Duodenal mucosa (tissue), 2 donors: ENCODE data around the gene SLCO2A1.

Experiments used
- H3K27ac ChIP-seq: one replicate; pipeline ENCODE4 v1.7.0; 2013; ENCODE audit warnings: low read depth, low read length
- H3K27me3 ChIP-seq, 2 donors: one replicate each; pipeline ENCODE4 v1.7.0; 2013; ENCODE audit warnings: low read length in 2 of 2, control low read depth in 1 of 2; ENCODE audit not compliant: insufficient read depth in 2 of 2, control insufficient read depth in 1 of 2
- H3K36me3 ChIP-seq, 2 donors: one replicate each; pipeline ENCODE4 v1.7.0; 2013; ENCODE audit warnings: low read length in 2 of 2, control low read depth in 1 of 2; ENCODE audit not compliant: insufficient read depth in 2 of 2, control insufficient read depth in 1 of 2
- H3K4me1 ChIP-seq, 2 donors: one replicate each; pipeline ENCODE4 v1.7.0; 2013; ENCODE audit warnings: low read length in 2 of 2, control low read depth in 1 of 2; ENCODE audit not compliant: insufficient read depth in 2 of 2, control insufficient read depth in 1 of 2
- H3K4me3 ChIP-seq, 2 donors: one replicate each; pipeline ENCODE4 v1.7.0; 2013; ENCODE audit warnings: low read length in 2 of 2, low read depth in 1 of 2
- H3K9ac ChIP-seq, 2 donors: one replicate each; pipeline ENCODE4 v1.7.0; 2013; ENCODE audit warnings: low read length in 2 of 2, low read depth in 1 of 2
- H3K9me3 ChIP-seq, 2 donors: one replicate each; pipeline ENCODE4 v1.7.0; 2013; ENCODE audit warnings: low read length in 2 of 2, control low read depth in 1 of 2; ENCODE audit not compliant: control insufficient read depth in 1 of 2

SLCO2A1 gene

DNA sequence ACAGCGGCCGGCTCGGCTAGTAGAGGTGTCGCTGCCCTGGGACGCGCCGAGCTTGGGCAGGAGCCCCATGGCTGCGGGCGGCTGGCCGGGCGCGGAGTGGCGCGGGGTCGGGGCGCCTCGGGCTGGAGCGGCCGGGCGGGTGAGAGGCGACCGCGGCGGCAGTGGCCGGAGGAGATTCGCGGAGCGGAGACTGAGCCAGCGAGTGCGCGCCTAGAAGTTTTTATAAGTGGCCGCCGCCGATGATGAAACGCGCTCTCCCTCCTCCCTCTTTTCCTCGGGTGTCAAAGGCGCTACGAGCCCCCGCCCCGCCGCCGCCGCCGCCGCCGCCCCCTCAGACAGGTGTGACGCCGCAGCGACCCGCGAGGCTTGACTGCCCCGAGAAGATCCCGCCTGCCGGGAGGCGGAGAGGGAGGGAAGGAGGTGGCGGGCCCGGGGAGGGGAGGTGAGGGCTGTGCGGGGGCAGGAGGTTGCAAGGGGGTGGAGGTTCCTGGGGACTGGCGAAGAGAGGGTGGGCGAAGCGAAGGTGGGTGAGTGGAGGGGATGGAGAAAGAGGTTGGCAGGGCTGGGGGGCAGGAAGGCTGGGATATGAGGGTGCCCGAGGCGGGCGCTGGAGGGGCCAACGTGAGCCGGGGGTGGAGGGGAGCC is at the start of gene SLCO2A1:
TSS of gene SLCO2A1 (minus strand) at position 192 of the 645 bp plus-strand sequence. CDS start at position 69, 123 bp downstream.
- Histone ChIP-seq H3K27me3 (peaks cover 13 to 16% of the 10 kb centered on the region in 2 donors), H3K9ac (peak within 1 kb of the TSS in 1 of 2 donors; percentile 43), H3K4me1 (peaks cover 6 to 14% of the 10 kb centered on the region in 2 donors), H3K4me3 (peak within 1 kb of the TSS; percentile 56 to 61), H3K27ac (peak within 1 kb of the TSS; percentile 3), H3K36me3 (no peaks in the 10 kb centered on the region), H3K9me3 (no peaks in the 10 kb centered on the region)

DNA sequence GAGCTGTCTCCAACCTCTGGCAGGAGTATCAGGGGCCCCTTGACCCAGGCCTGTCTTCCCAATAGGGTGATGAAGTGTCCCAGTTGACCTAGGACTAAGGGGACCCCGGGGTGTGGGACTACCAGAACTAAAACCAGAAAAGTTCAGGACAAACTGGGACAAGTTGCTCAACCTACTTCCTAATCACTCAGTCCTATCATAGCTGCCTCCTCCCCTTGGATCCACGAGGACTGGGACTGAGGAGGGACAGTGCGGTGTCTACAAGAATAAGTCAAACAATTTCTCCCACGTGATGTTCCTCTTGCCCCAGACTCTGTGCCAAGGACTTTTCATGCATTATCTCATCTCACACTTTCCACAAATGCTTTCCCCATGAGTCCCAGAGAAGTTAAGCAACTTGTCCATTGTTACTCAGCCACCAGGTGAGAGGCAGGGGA is 49.4 kb upstream of the SLCO2A1 start:
- H3K4me3 ChIP-seq = no peak overlapping the region
- no peak overlapping the region for H3K9ac ChIP-seq
- no peaks in the 10 kb centered on the region for H3K4me1 ChIP-seq
- peaks cover 0 to 5% of the 10 kb centered on the region in 2 donors for H3K9me3 ChIP-seq
- H3K27ac ChIP-seq = no peak overlapping the region
- peaks cover 0 to 2% of the 10 kb centered on the region in 2 donors for H3K27me3 ChIP-seq
- H3K36me3 ChIP-seq = no peaks in the 10 kb centered on the region

- Histone ChIP-seq H3K27me3 (peaks cover 0 to 2% of the 10 kb centered on the region in 2 donors), H3K4me1 (no peaks in the 10 kb centered on the region), H3K9ac (no peak overlapping the region), H3K36me3 (no peaks in the 10 kb centered on the region), H3K27ac (no peak overlapping the region), H3K4me3 (no peak overlapping the region), H3K9me3 (peaks cover 0 to 5% of the 10 kb centered on the region in 2 donors)
Observed at GRCh38 chr3:134078169-134078831, 48.6 kb upstream of the SLCO2A1 start.

GRCh38 chr3:134077649-134078161 is 48.0 kb upstream of the SLCO2A1 start:
- Histone ChIP-seq H3K36me3 (no peaks in the 10 kb centered on the region), H3K27ac (no peak overlapping the region), H3K27me3 (peaks cover 0 to 2% of the 10 kb centered on the region in 2 donors)

DNA sequence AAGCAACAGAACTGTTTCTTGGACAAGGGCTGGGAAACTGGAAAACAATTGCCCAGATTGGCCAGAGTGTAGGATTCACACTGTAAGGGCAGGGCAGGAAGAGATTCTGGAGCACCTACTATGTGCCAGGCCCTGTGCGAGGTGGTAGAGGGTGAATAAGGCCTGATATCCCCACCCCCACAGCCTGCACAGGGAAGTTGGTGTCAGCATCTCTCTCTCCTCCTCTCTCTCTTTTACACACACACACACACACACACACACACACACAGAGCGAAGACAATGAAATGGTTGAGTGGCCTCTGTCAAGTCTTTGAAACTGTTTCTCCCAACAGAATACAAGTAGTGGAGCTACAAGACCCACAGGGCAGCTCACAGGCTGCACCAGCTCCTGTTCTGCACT is 47.1 kb upstream of the SLCO2A1 start:
- H3K36me3 ChIP-seq = no peaks in the 10 kb centered on the region

More at GRCh38 chr3:134077649-134078161, 48.0 kb upstream of the SLCO2A1 start:
- Histone ChIP-seq H3K4me1 (no peaks in the 10 kb centered on the region), H3K4me3 (no peak overlapping the region), H3K9ac (no peak overlapping the region), H3K9me3 (peaks cover 0 to 5% of the 10 kb centered on the region in 2 donors)

GRCh38 chr3:134075846-134076245 is 46.1 kb upstream of the SLCO2A1 start:
- H3K4me3 ChIP-seq = no peak overlapping the region
- H3K36me3 ChIP-seq = no peaks in the 10 kb centered on the region
- H3K9ac ChIP-seq = no peak overlapping the region
- no peaks in the 10 kb centered on the region for H3K9me3 ChIP-seq
- no peaks in the 10 kb centered on the region for H3K27me3 ChIP-seq
- H3K4me1 ChIP-seq = no peaks in the 10 kb centered on the region
- H3K27ac ChIP-seq = no peak overlapping the region

More for the DNA sequence above, 47.1 kb upstream of the SLCO2A1 start:
- Histone ChIP-seq H3K27me3 (peaks cover 0 to 2% of the 10 kb centered on the region in 2 donors), H3K4me3 (no peak overlapping the region), H3K9ac (no peak overlapping the region), H3K27ac (no peak overlapping the region), H3K4me1 (no peaks in the 10 kb centered on the region), H3K9me3 (peaks cover 0 to 5% of the 10 kb centered on the region in 2 donors)

GRCh38 chr3:134075568-134075825 is 45.8 kb upstream of the SLCO2A1 start:
- no peaks in the 10 kb centered on the region for H3K9me3 ChIP-seq
- no peaks in the 10 kb centered on the region for H3K4me1 ChIP-seq

GRCh38 chr3:134074790-134075567 is 45.3 kb upstream of the SLCO2A1 start:
- Histone ChIP-seq H3K9me3 (no peaks in the 10 kb centered on the region), H3K9ac (no peak overlapping the region)

More at GRCh38 chr3:134075568-134075825, 45.8 kb upstream of the SLCO2A1 start:
- H3K27ac ChIP-seq = no peak overlapping the region
- no peaks in the 10 kb centered on the region for H3K36me3 ChIP-seq
- no peak overlapping the region for H3K4me3 ChIP-seq
- H3K9ac ChIP-seq = no peak overlapping the region
- no peaks in the 10 kb centered on the region for H3K27me3 ChIP-seq

DNA sequence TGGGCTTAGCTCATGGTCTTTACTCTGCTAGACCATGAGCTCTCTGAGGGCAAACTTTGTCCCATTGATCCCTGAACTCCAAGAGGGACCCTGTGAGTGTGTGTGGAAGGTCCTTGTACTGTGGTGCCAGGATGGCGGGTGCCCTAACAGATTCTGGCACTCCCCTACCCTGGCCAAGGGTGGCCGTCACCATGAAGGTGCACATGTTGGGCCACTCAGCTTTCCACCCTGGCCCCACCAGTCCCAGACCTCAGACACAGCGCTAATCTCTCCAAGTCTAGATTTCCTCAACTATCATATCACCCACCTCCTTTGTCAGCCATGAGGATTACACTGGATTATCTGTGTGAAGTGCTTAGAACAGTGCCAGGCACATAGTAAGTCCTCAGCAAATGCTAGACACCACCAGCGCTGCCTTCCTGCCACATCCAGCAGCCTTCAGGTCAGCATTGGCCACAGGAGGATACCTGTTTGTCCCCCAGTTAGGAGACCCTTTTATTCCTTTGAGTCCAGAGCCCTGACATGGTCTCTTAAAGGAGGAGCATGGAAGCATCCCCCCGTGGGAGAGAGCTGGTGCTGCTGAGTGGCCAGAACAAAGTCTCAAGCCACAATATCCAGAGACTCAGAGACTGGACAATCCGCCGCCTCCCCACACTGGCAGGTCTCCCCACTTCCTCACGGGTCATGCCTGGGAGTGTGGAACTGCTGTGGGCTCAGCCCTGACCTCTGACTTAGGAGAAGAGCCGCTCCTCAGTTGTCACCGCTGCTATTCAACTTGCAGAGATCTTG is 44.5 kb upstream of the SLCO2A1 start:
- Histone ChIP-seq H3K27ac (no peak overlapping the region), H3K4me1 (no peaks in the 10 kb centered on the region), H3K9ac (no peak overlapping the region), H3K36me3 (no peaks in the 10 kb centered on the region), H3K27me3 (no peaks in the 10 kb centered on the region), H3K4me3 (no peak overlapping the region), H3K9me3 (no peaks in the 10 kb centered on the region)

More at GRCh38 chr3:134074790-134075567, 45.3 kb upstream of the SLCO2A1 start:
- no peaks in the 10 kb centered on the region for H3K4me1 ChIP-seq
- no peaks in the 10 kb centered on the region for H3K36me3 ChIP-seq
- H3K4me3 ChIP-seq = no peak overlapping the region
- no peaks in the 10 kb centered on the region for H3K27me3 ChIP-seq
- H3K27ac ChIP-seq = no peak overlapping the region
